GM18517 (cell line): Measurements from ENCODE around the gene UBE2V1.
"Not testable (repeated sequence)": the region's sequence is repeated elsewhere in the genome, so short reads cannot be mapped to it uniquely, and the experiment has no call there.

Experiments used
- ATAC-seq: cut with Tn5 transposase; IDR thresholded peaks from one replicate; pipeline ENCODE4 v1.9.1; 2021; ENCODE audit warnings: mild to moderate bottlenecking, moderate library complexity; ENCODE audit not compliant: unreplicated experiment

The UBE2V1 gene

DNA sequence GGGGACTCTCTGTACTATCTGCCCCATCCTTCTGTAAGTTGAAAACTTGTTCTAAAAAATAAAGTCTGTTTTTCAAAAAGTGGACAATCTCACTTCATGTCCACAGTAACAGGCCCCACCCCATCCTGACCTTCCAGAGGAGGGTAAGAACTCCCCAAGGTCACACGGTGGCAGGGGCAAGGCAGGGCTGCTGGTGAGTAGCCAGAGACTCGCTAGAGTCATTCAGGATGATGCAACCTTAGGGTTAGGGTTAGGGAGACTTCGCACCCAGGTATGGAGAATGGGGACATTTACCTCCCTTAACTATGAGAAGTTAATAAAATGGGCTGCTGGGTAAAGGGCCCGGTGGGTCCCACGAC lies 25.1 kb upstream of the UBE2V1 start:
- no peak for ATAC-seq

- not testable (repeated sequence) for ATAC-seq
These were observed 24.8 kb upstream of the UBE2V1 start for GRCh38 chr20:50137702-50138101.

DNA sequence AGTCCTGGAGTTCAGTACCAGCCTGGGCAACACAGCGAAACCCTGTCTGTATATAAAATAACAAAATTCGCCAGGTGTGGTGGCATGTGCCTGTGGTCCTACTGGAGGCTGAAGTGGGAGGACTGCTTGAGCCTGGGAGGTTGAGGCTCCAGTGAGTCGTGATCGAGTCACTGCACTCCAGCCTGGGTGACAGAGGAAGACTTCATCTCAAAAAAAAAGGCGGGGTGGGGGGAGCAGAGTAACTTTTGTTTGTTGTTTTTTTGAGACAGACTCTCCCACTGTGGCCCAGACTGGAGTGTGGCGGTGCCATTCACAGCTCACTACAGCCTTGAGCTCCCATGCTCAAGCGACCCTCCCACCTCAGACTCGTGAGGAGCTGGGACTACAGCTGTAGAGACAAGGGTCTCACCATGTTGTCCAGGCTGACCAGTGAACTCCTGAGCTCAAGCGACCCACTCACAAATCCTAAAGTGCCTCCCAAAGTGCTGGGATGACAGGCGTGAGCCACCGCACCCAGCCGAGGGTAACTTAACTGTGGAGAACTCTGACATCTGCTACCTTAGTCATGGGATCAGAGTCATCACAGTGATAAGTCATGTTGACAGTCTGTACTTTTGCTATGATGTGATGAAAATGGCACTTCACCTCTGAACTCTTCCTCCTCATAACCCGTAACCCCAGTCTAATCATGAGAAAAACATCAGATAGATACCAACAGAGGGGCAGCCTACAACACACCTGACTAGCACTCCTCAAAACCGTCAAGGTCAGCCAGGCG lies 24.1 kb upstream of the UBE2V1 start:
- ATAC-seq: no peak

DNA sequence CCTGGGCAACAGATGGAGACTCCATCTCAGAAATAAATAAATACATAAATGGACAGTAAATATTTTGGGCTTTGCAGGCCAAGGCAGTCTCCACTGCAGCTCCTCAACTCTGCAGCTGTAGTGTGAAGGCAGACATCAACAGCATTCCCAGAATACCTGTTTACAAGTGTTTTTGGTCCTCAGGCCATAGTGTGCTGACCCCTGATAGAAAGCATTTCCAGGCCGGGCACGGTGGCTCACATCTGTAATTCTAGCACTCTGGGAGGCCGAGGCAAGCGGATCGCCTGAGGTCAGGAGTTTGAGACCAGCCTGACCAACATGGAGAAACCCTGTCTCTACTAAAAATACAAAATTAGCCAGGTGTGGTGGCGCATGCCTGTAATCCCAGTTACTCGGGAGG lies 22.2 kb upstream of the UBE2V1 start:
- ATAC-seq: not testable (repeated sequence)

DNA sequence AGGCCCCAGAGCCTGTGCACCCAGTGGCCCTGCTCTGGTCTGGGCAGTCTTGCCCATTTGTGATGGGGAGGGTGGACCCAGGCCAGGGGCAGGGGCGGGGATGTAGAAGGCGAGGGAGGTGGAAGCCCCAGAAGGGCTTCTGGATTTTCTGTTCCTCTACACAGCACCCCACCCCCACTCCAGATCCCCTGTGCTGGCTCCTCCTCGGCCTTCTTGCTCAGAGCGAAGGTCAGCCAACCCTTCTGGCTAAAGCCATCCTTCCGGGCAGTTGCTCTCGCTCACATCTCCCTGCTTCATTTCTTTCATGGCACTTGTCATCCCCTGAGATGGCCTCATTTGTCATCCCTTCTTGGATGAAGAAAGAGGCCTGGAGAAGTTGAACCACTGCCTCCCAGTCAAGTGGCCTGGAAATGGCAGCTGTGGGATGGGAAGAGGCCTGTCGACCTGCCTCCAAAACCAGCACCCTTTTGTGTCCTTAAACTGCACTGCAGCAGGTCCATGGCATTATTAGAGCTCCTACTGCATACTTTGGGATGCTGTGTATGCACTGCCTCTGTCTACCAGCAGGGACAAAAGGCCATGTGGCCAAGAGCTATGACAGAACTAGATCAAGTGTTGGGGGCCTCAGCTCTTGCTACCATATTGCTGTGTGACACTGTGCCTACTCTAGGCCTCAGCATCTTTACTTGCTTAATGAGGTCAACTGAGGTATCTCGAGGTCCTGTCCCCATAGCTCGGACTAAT lies 20.7 kb upstream of the UBE2V1 start:
- ATAC-seq: no peak

GRCh38 chr20:50133041-50133440 lies 20.1 kb upstream of the UBE2V1 start:
- no peak for ATAC-seq

- no peak for ATAC-seq
These were observed 18.0 kb upstream of the UBE2V1 start for GRCh38 chr20:50130995-50131394.

DNA sequence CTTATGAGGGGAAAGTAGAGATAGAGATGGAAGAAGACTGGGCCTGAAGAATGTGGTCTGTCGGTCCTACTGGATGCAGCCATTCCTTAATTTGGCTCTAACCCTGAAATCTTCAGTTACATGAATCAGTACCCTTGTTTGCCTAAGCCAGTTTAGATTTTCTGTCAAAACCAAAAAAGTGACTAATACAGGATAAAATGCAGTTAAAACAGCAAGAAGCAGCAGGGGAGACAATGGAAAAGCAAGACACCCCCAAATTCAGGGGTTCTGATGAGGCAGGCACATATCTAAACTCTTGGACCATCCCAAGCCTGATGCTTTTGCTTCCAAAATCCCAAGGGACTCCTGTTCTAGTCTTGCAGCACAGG lies 17.4 kb upstream of the UBE2V1 start:
- no peak for ATAC-seq

- ATAC-seq: no peak
These were observed 16.9 kb upstream of the UBE2V1 start for GRCh38 chr20:50129662-50130355.

DNA sequence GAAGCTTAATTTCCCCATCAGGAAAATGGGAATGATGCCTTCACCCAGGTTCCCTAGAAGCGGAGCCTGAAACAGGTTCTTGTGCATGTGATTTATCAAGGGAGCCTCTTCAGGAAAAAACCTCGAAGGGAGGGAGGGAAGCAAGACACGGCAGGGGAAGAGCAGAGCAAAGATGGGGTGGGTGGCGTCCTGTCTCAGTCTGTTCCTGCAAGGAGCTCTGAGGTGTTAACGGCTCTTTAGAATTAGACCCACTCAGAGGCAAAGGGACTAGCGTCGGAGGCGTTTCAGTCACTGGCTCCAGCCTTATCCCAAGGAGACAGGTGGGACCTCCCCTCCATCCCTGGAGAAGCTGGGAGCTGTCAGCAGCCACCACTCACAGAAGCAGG lies 15.6 kb upstream of the UBE2V1 start:
- no peak for ATAC-seq

DNA sequence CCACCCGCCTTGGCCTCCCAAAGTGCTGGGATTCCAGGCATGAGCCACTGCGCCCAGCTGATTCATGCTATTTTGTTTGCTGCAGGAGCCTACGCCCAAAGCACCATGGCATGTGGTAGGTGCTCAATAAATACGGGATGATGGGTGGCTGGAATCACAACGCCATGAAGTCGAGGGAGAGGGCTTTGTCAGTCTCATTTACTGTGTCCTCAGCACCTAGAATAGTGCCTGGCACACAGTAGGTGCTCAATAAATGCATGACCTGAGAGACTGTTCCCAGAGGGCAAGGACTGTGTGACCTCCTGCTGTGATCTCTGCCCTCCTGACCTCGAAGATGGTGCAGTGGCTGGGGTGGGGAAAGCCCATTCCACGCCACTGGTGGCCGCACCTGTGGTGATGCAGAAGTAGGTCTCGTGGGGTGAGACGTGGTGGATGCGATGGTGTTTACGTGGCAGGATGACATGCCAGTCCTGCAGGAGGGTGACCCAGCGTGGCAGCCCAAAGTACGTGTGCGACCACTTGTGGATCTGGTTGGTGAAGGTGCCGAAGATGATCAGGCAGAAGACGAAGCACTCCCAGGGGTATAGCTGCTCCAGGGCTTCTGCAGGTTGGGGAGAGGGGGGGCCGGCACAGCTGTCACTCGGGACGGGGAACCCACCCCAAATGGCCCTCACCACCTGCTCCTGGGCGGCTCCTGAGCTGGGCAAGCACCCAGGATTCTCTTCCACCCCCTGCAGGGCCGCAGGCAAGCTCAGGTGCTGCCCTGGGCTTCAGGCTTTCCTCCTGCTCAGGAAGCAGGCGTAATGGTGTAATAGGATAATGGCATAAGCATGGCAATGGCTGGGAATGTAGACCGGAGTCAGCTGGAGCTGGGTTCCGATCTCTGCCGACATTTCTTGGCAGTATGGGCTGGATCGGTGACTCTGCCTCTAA lies 14.9 kb upstream of the UBE2V1 start:
- no peak for ATAC-seq

DNA sequence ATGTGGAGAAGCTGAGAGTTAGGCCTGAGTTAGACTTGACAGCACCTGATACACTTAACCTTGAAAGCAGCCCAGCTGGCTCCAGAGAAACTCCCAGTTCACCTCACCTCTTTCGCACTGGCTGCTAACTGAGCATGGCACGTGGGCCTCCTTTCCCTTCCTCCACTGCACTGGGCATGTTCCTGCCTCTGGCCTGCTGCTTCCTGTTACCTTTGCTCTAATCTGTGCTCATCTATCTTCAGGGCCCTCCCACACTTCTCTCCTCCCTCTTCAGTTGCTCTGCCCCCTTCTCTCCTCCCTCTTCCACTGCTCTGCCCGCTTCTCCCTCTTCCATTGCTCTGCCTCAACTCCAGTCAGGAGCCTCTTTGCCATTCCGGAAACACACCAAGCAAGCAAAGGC lies 13.7 kb upstream of the UBE2V1 start:
- no peak for ATAC-seq

DNA sequence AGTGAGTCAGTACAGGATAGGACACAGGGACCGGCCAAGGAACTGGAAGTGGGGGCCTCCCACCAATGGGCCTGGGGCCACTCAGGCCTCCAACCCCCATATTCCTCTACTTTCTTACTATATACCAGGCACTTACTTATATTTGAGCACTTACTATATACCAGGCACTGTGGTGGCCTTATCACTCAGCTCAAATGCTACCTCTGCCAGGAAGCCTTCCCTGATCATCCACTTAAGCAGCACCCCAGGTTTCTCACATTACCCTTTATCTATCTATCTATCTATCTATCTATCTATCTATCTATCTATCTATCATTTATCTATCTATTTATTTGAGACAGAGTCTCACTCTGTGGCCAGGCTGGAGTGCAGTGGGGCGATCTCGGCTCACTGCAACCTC lies 12.3 kb upstream of the UBE2V1 start:
- ATAC-seq: no peak

GRCh38 chr20:50124496-50124895 lies 11.5 kb upstream of the UBE2V1 start:
- no peak for ATAC-seq

DNA sequence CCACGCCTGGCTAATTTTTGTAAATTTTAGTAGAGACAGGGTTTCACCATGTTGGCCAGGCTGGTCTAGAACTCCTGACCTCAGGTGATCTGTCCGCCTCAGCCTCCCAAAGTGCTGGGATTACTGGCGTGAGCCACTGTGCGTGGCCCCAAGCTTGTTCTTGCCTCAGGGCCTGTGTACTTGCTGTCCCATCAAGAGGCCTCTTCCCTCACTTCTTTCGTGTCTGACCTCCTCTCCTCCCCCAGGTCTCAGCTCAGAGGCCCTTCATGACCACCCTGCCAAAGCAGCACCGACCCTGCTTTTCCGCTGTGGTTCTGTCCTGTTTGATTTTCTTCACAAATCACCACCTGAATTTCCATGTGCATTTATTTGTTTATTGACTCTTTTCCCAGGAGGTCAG lies 10.5 kb upstream of the UBE2V1 start:
- no peak for ATAC-seq

- no peak for ATAC-seq
These were observed 9.8 kb upstream of the UBE2V1 start for GRCh38 chr20:50122763-50123162.

- ATAC-seq: no peak
These were observed 8.9 kb upstream of the UBE2V1 start for GRCh38 chr20:50121858-50122271.

DNA sequence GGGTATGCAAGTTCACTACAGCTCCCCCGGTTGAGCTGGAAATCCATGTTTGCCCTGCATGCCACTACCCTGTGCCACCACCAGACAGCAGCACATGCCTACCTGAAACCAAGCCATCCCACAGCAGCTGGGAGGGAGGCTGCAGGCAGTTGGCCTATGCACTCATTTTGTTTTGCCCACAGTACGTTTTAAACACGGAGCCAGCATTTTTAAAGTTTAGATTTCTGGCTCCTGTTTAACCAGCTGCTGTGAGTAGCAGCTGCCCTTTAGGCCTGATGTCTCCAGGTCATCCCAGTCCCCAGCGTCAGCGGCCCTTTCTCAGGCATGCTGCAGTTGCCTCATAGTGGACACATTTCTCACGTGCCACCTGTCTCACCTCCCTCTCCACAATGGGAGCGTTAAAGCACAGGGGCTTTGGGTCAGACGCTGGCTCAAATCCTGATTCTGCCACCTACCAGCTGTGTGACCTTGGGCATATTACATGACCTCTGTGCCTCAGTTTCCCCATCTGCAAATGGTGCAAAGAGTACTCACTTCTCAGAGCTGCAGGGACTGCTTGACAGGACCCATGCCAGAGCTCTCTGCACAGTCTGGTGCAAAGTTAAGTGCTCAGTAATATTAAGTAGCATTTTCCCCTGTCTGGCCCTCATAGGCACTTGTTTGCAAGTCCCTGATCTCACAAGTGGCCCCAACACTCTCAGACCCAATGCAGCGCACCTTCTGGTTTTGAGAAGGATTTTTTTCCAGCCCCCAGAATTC lies 8.2 kb upstream of the UBE2V1 start:
- peak; percentile 55 for ATAC-seq

- no peak for ATAC-seq
These were observed 5.3 kb upstream of the UBE2V1 start for GRCh38 chr20:50118203-50118602.

GRCh38 chr20:50116368-50116999 lies 3.5 kb upstream of the UBE2V1 start:
- ATAC-seq: no peak
